Measurements from ENCODE around the gene CCDC192. TPM values are rescaled to one million over a fixed set of nuclear protein-coding genes. Genes with fewer than 3 reads are reported as not detected.

CCDC192 gene
- polyA plus RNA-seq, 3 donors, result not detected

GRCh38 chr5:127988146-127988760 is 285.1 kb downstream of the CCDC192 start:
- Histone ChIP-seq H3K9me3 (replicated peaks in 1 of 2; ENCODE audit: control insufficient read depth in 1 of 2, insufficient read depth in 1 of 2, low read length in 2 of 2) (no peaks in the 10 kb centered on the region), H4K20me1 (ENCODE audit: insufficient read depth, low read length) (no peaks in the 10 kb centered on the region), H3K4me3 (replicated peaks in 1 of 3; ENCODE audit: low read depth in 2 of 3, low read length in 3 of 3) (no peak overlapping the region), H3K9ac (ENCODE audit: insufficient read depth, low read length, poor library complexity, severe bottlenecking) (no peak overlapping the region), H3K4me1 (ENCODE audit: control insufficient read depth in 1 of 2, insufficient read depth in 2 of 2, low read length in 2 of 2) (no peaks in the 10 kb centered on the region), H3K79me2 (ENCODE audit: insufficient read depth, low read length) (no peaks in the 10 kb centered on the region), H2AFZ (ENCODE audit: insufficient read depth, low read depth, low read length, poor library complexity, severe bottlenecking) (no peak overlapping the region), H3K27me3 (ENCODE audit: control insufficient read depth in 2 of 2, insufficient read depth in 2 of 2, low read length in 2 of 2) (no peaks in the 10 kb centered on the region), H3K4me2 (replicated peaks; ENCODE audit: extremely low read depth, low read length, poor library complexity, severe bottlenecking) (no peak overlapping the region), H3K27ac (ENCODE audit: low read depth in 1 of 2, low read length in 2 of 2) (no peak overlapping the region), H3K36me3 (replicated peaks in 1 of 2; ENCODE audit: control insufficient read depth in 1 of 2, insufficient read depth in 2 of 2, low read length in 2 of 2) (no peaks in the 10 kb centered on the region)
- Mint-ChIP-seq H3K4me3 (no peak overlapping the region), H3K36me3 (no peaks in the 10 kb centered on the region), H3K27ac (no peak overlapping the region), H3K4me1 (no peaks in the 10 kb centered on the region), H3K27me3 (ENCODE audit: low read depth in 3 of 3) (peaks cover 0 to 1% (median 0%) of the 10 kb centered on the region in 3 donors), H3K9me3 (peaks cover 0 to 12% (median 3%) of the 10 kb centered on the region in 7 donors)
- intact Hi-C loops (cut with micrococcal nuclease), result no loop called here
- no peak for TF ChIP-seq CTCF (IDR thresholded peaks at IDR 0.05)
- no peak for DNase-seq

Other genes with a start within 250 kb of the CCDC192 start
- 10 to 100 TPM; 10.8 to 20.6 (median 17.9) TPM for gene PRRC1, start 185.8 kb upstream of the CCDC192 start, polyA plus RNA-seq
- gene CTXN3, start 54.3 kb upstream of the CCDC192 start, polyA plus RNA-seq, result not detected